IMR-90 (cell line): ENCODE results near the gene TGM4. TPM values are rescaled to one million over a fixed set of nuclear protein-coding genes. Genes with fewer than 3 reads are reported as not detected.
A peak's percentile ranks its signal among the peaks of the same experiment; 100 is the strongest.

Source experiments
- ATAC-seq: fragments of 200-7000 bp; cut with Tn5 transposase; 2 replicates; pipeline ENCODE4 v1.9.1; 2020; ENCODE audit warnings: low read depth, mild to moderate bottlenecking, moderate library complexity
- BruUV-seq: library from RNA; stranded (reverse); fragments of 400-500 nt; replicated peaks from 2 replicates; lab custom pipeline; 2021; lab: Mats Ljungman, UMichigan
- CTCF ChIA-PET: fragments of 300-600 bp; formaldehyde crosslinking; extraction: SDS; loops from one replicate; lab custom pipeline; 2021; ENCODE audit warnings: antibody characterized with exemption; lab: Yijun Ruan, JAX
- POLR2A ChIA-PET: fragments of 300-600 bp; sonication (Branson Sonifier 250); formaldehyde crosslinking; loops from one replicate; lab custom pipeline; 2022; ENCODE audit warnings: antibody characterized with exemption; ENCODE audit not compliant: unreplicated experiment; lab: Charles Lee
- DNase-seq: peaks from one replicate; pipeline ENCODE4 v3.0.0; 2013
- H2AFZ ChIP-seq: replicated peaks from 2 replicates; pipeline ENCODE3; 2013; ENCODE audit warnings: low read length, mild to moderate bottlenecking; ENCODE audit not compliant: poor library complexity
- H2AK5ac ChIP-seq: 2 replicates; pipeline ENCODE4 v1.6.1; 2013; ENCODE audit warnings: low read depth, low read length, inconsistent platforms
- H2AK9ac ChIP-seq: replicated peaks from 2 replicates; pipeline ENCODE3; 2013; ENCODE audit warnings: mild to moderate bottlenecking, low read depth, low read length, moderate library complexity; ENCODE audit not compliant: poor library complexity
- H2BK120ac ChIP-seq: 2 replicates; pipeline ENCODE4 v1.6.1; 2013; ENCODE audit warnings: low read depth, low read length, inconsistent platforms
- H2BK15ac ChIP-seq: 3 replicates; pipeline ENCODE4 v1.6.1; 2013; ENCODE audit warnings: low read depth, low read length, inconsistent platforms
- H2BK20ac ChIP-seq: 2 replicates; pipeline ENCODE4 v1.6.1; 2013; ENCODE audit warnings: low read depth, mild to moderate bottlenecking, inconsistent platforms, low read length, moderate library complexity
- H2BK5ac ChIP-seq: 2 replicates; pipeline ENCODE4 v1.6.1; 2013; ENCODE audit warnings: mild to moderate bottlenecking, low read depth, low read length, inconsistent platforms; ENCODE audit not compliant: poor library complexity, severe bottlenecking
- H3K14ac ChIP-seq: replicated peaks from 2 replicates; pipeline ENCODE4 v1.6.1; 2013; ENCODE audit warnings: low read depth, low read length, inconsistent platforms
- H3K18ac ChIP-seq: 2 replicates; pipeline ENCODE4 v1.6.1; 2013; ENCODE audit warnings: low read depth, low read length, control low read depth
- H3K23ac ChIP-seq: 2 replicates; pipeline ENCODE4 v1.6.1; 2013; ENCODE audit warnings: low read depth, low read length, inconsistent platforms
- H3K27ac ChIP-seq: 2 replicates; pipeline ENCODE4 v1.5.1; 2013; ENCODE audit warnings: mild to moderate bottlenecking, control low read depth, low read length; ENCODE audit not compliant: insufficient read depth
- H3K27me3 ChIP-seq: 2 replicates; pipeline ENCODE4 v1.6.1; 2013; ENCODE audit warnings: low read length; ENCODE audit not compliant: control insufficient read depth, insufficient read depth
- H3K36me3 ChIP-seq: 2 replicates; pipeline ENCODE4 v1.6.1; 2013; ENCODE audit warnings: low read length, mixed read lengths; ENCODE audit not compliant: control insufficient read depth, insufficient read depth
- H3K4ac ChIP-seq: 2 replicates; pipeline ENCODE4 v1.6.1; 2013; ENCODE audit warnings: low read depth, low read length, inconsistent platforms
- H3K4me1 ChIP-seq: 2 replicates; pipeline ENCODE4 v1.6.1; 2013; ENCODE audit warnings: low read length, mixed read lengths; ENCODE audit not compliant: control insufficient read depth, insufficient read depth
- H3K4me2 ChIP-seq: 2 replicates; pipeline ENCODE4 v1.6.1; 2013; ENCODE audit warnings: low read depth, mild to moderate bottlenecking, control low read depth, low read length, moderate library complexity
- H3K4me3 ChIP-seq: 2 replicates; pipeline ENCODE4 v1.5.1; 2013; ENCODE audit warnings: low read depth, mild to moderate bottlenecking, control low read depth, low read length, moderate library complexity; ENCODE audit not compliant: insufficient read depth
- H3K56ac ChIP-seq: 2 replicates; pipeline ENCODE4 v1.6.1; 2013; ENCODE audit warnings: low read length, inconsistent platforms; ENCODE audit not compliant: insufficient read depth; ENCODE audit errors: extremely low read depth
- H3K79me1 ChIP-seq, 2 experiments: 2 replicates each; pipeline ENCODE4 v1.6.1; 2013; ENCODE audit warnings: low read length in 2 of 2, inconsistent platforms in 1 of 2, low read depth in 1 of 2
- H3K9ac ChIP-seq: 2 replicates; pipeline ENCODE4 v1.6.1; 2013; ENCODE audit warnings: low read depth, low read length, control low read depth
- H3K9me1 ChIP-seq: 2 replicates; pipeline ENCODE4 v1.6.1; 2013; ENCODE audit warnings: low read length, inconsistent platforms; ENCODE audit not compliant: insufficient read depth
- H3K9me3 ChIP-seq: 2 replicates; pipeline ENCODE4 v1.6.1; 2013; ENCODE audit warnings: low read length; ENCODE audit not compliant: control insufficient read depth, insufficient read depth
- H4K20me1 ChIP-seq: 2 replicates; pipeline ENCODE4 v1.6.1; 2013; ENCODE audit warnings: low read length, inconsistent platforms; ENCODE audit not compliant: insufficient read depth
- H4K5ac ChIP-seq: 2 replicates; pipeline ENCODE4 v1.6.1; 2013; ENCODE audit warnings: mild to moderate bottlenecking, low read depth, low read length, control low read depth
- H4K8ac ChIP-seq, 2 experiments: 2 replicates each; pipeline ENCODE4 v1.6.1; 2013; ENCODE audit warnings: low read depth in 2 of 2, low read length in 2 of 2, control low read depth in 1 of 2, inconsistent platforms in 1 of 2
- H4K91ac ChIP-seq: 2 replicates; pipeline ENCODE4 v1.6.1; 2013; ENCODE audit warnings: low read depth, low read length, inconsistent platforms; ENCODE audit not compliant: insufficient read depth
- BHLHE40 ChIP-seq: fragments of 150-350 bp; IDR thresholded peaks from 2 replicates; pipeline ENCODE4 v1.6.1; 2016; ENCODE audit warnings: mild to moderate bottlenecking, low read depth, low read length
- CHD1 ChIP-seq: IDR thresholded peaks from 2 replicates; pipeline ENCODE4 v1.6.1; 2012; ENCODE audit warnings: low read depth, low read length, improper control_type of control experiment
- CTCF ChIP-seq: conservative IDR thresholded peaks from 2 replicates; pipeline ENCODE4 v1.5.1; 2012; ENCODE audit warnings: mild to moderate bottlenecking, low read depth, low read length, improper control_type of control experiment
- ELK1 ChIP-seq: fragments of 150-350 bp; IDR thresholded peaks from 2 replicates; pipeline ENCODE4 v1.6.1; 2016; ENCODE audit warnings: low read depth, mild to moderate bottlenecking, low read length, moderate library complexity, borderline replicate concordance
- FOS ChIP-seq: fragments of 150-350 bp; IDR thresholded peaks from 2 replicates; pipeline ENCODE4 v1.6.1; 2016; ENCODE audit warnings: low read depth, low read length
- MAZ ChIP-seq: IDR thresholded peaks from 2 replicates; pipeline ENCODE4 v1.6.1; 2012; ENCODE audit warnings: low read depth, mild to moderate bottlenecking, low read length, improper control_type of control experiment, moderate library complexity, borderline replicate concordance
- MXI1 ChIP-seq: IDR thresholded peaks from 2 replicates; pipeline ENCODE4 v1.6.1; 2012; ENCODE audit warnings: low read depth, mild to moderate bottlenecking, low read length, moderate library complexity, borderline replicate concordance
- NFE2L2 ChIP-seq: fragments of 150-350 bp; IDR thresholded peaks from 2 replicates; pipeline ENCODE4 v1.6.1; 2016; ENCODE audit warnings: low read depth, mild to moderate bottlenecking, low read length
- RAD21 ChIP-seq: IDR thresholded peaks from 2 replicates; pipeline ENCODE4 v1.6.1; 2012; ENCODE audit warnings: low read length, improper control_type of control experiment
- RCOR1 ChIP-seq: IDR thresholded peaks from 2 replicates; pipeline ENCODE4 v1.6.1; 2012; ENCODE audit warnings: mild to moderate bottlenecking, low read length, improper control_type of control experiment; ENCODE audit not compliant: insufficient replicate concordance
- SMC3 ChIP-seq: fragments of 150-350 bp; IDR thresholded peaks from 2 replicates; pipeline ENCODE4 v1.6.1; 2016; ENCODE audit warnings: low read depth, mild to moderate bottlenecking, antibody characterized with exemption, low read length, moderate library complexity
- USF2 ChIP-seq: fragments of 150-350 bp; IDR thresholded peaks from 2 replicates; pipeline ENCODE4 v1.6.1; 2017; ENCODE audit warnings: mild to moderate bottlenecking, antibody characterized with exemption, low read length, low read depth
- WGBS, 2 experiments: methylation state at CpG; one replicate each; pipeline versions ENCODE4 v1.1.5 to v1.1.7; 2013; ENCODE audit warnings: missing lambda C conversion rate in 2 of 2; ENCODE audit not compliant: insufficient read length in 1 of 2; ENCODE audit errors: extremely low coverage in 2 of 2; 5-methylcytosine and 5-hydroxymethylcytosine counted together
- dilution Hi-C: fragments of 300-500 bp; cut with HindIII; formaldehyde crosslinking; loops from one replicate; pipeline ENCODE4 v1.14.3; 2018; ENCODE audit warnings: low sequenced_read_pairs; ENCODE audit not compliant: unreplicated experiment
- in situ Hi-C: fragments of 300-500 bp; cut with MboI; formaldehyde crosslinking; loops from 3 replicates; pipeline ENCODE4 v1.14.3; 2019; ENCODE audit warnings: low sequenced_read_pairs, inconsistent platforms, mixed read lengths
- intact Hi-C: fragments of 100-400 bp; cut with micrococcal nuclease; formaldehyde crosslinking; loops from 2 replicates; pipeline ENCODE4 v1.10.0; 2022
- polyA plus RNA-seq, 3 experiments: library from polyadenylated mRNA; depleted of rRNA; stranded (reverse); fragments of >200 nt; gene quantifications; 2 replicates each; pipeline ENCODE4 v1.2.3, GENCODE V29; 2012; ENCODE audit warnings: low replicate concordance in 1 of 3
- total RNA-seq: library from RNA; depleted of rRNA; stranded (reverse); fragments of >200 nt; gene quantifications from 2 replicates; pipeline ENCODE4 v1.2.3, GENCODE V29; 2012

TGM4 gene
- total and polyA plus RNA-seq, 2 of the 4 experiments (the other 2 are of a cell fraction): under 0.01 to 0.10 TPM

GRCh38 chr3:44890258-44890657 is 15.8 kb downstream of the TGM4 start:
- Histone ChIP-seq H4K8ac (no peak overlapping the region), H2BK120ac (no peak overlapping the region; the same call in 1 of the 2 replicates), H2AK5ac (peak overlapping the region; percentile 8), H3K56ac (no peak overlapping the region), H3K9ac (no peak overlapping the region), H4K91ac (no peak overlapping the region), H3K4ac (no peak overlapping the region), H2AK9ac (no peak overlapping the region), H4K5ac (no peak overlapping the region), H2BK20ac (no peak overlapping the region), H3K4me2 (no peak overlapping the region), H2AFZ (no peak overlapping the region), H3K27me3 (no peaks in the 10 kb centered on the region), H2BK5ac (no peak overlapping the region), H3K79me1 (peaks cover 0 to 4% of the 10 kb centered on the region in 2 experiments; a peak in 1 of 4 replicates), H3K14ac (no peak overlapping the region), H3K27ac (no peak overlapping the region), H3K23ac (no peak overlapping the region), H3K36me3 (no peaks in the 10 kb centered on the region), H3K4me1 (peaks cover 18% of the 10 kb centered on the region), H4K20me1 (no peaks in the 10 kb centered on the region), H3K4me3 (no peak overlapping the region), H3K9me1 (peaks cover 24% of the 10 kb centered on the region), H3K18ac (no peak overlapping the region), H3K9me3 (no peaks in the 10 kb centered on the region), H2BK15ac (0 out of 3 replicates have a peak overlapping the region, but pooled peaks have one; percentile 14)
- in situ Hi-C loops: loop anchor here (25.0 kb wide), 1 partner anchor 553 kb away; the partner anchor contains the start of gene TCAIM
- intact Hi-C loops: no loop called here
- WGBS, 2 experiments: no CpG with 5 or more reads among the region's 3 CpGs
- no peak for ATAC-seq
- dilution Hi-C loops: no loop called here
- no peak for TF ChIP-seq SMC3
- TF ChIP-seq ELK1: no peak
- TF ChIP-seq RCOR1: no peak
- no peak for TF ChIP-seq CHD1
- no peak for TF ChIP-seq NFE2L2
- no peak for TF ChIP-seq FOS
- no peak for TF ChIP-seq RAD21
- TF ChIP-seq CTCF: no peak
- no peak for TF ChIP-seq BHLHE40
- TF ChIP-seq USF2: no peak
- no peak for TF ChIP-seq MAZ
- TF ChIP-seq MXI1: no peak
- no TSS peak for BruUV-seq
- POLR2A ChIA-PET: no interaction called here
- CTCF ChIA-PET: no interaction called here
- peak; percentile 31 for DNase-seq
